ENCODE results near the gene SNCG.

Gene SNCG

GRCh38 chr10:86962136-86962980, 4.0 kb downstream of the SNCG start:
- Histone ChIP-seq H3K27ac (replicated peaks; ENCODE audit: low read length) (no peak overlapping the region), H2AFZ (ENCODE audit: low read length) (no peak overlapping the region), H2BK15ac (ENCODE audit: low read length) (peak overlapping the region; percentile 83), H3K23ac (ENCODE audit: low read depth, low read length, poor library complexity) (peak overlapping the region; percentile 78), H3K36me3 (replicated peaks in 1 of 2; ENCODE audit: control insufficient read depth in 2 of 2, insufficient read depth in 2 of 2, low read length in 2 of 2) (no peaks in the 10 kb centered on the region), H3K4me2 (ENCODE audit: insufficient read depth, low read length, poor library complexity, severe bottlenecking) (no peak overlapping the region), H3K9me3 (replicated peaks in 1 of 2; ENCODE audit: control insufficient read depth in 2 of 2, insufficient read depth in 1 of 2, low read depth in 1 of 2, low read length in 2 of 2) (no peaks in the 10 kb centered on the region), H3K4ac (ENCODE audit: low read length) (no peak overlapping the region), H4K91ac (ENCODE audit: low read depth, low read length, poor library complexity) (no peak overlapping the region), H3K18ac (ENCODE audit: low read length) (peak overlapping the region; percentile 49), H4K8ac (ENCODE audit: low read depth, low read length) (no peak overlapping the region), H3K27me3 (ENCODE audit: control insufficient read depth in 3 of 3, insufficient read depth in 3 of 3, low read depth in 1 of 3, low read length in 3 of 3) (no peaks in the 10 kb centered on the region), H3K4me1 (ENCODE audit: control insufficient read depth in 2 of 2, insufficient read depth in 1 of 2, low read depth in 1 of 2, low read length in 2 of 2) (peaks cover 28 to 30% of the 10 kb centered on the region in 2 donors), H2AK5ac (ENCODE audit: low read depth, low read length) (peak overlapping the region; percentile 97), H2BK5ac (ENCODE audit: low read length) (peak overlapping the region; percentile 49), H3K4me3 (ENCODE audit: low read length in 2 of 2) (no peak overlapping the region), H2BK120ac (ENCODE audit: low read depth, low read length) (no peak overlapping the region), H3K79me1 (ENCODE audit: low read depth, low read length) (peaks cover 1% of the 10 kb centered on the region), H2BK12ac (ENCODE audit: low read length) (no peak overlapping the region), H3K14ac (ENCODE audit: low read length) (peak overlapping the region; percentile 72), H3K9ac (ENCODE audit: low read depth, low read length, poor library complexity) (no peak overlapping the region)
- no CpG with 5 or more reads among the region's 7 CpGs for WGBS, 2 donors (ENCODE audit: extremely low coverage in 2 of 2, insufficient read length in 2 of 2, insufficient replicate concordance in 1 of 2)
- no peak for DNase-seq (ENCODE audit: low spot score)

GRCh38 chr10:86962981-86963310, 4.5 kb downstream of the SNCG start:
- no CpG with 5 or more reads among the region's 7 CpGs for WGBS, 2 donors (ENCODE audit: extremely low coverage in 2 of 2, insufficient read length in 2 of 2, insufficient replicate concordance in 1 of 2)

GRCh38 chr10:86963341-86963919, 5.0 kb downstream of the SNCG start:
- no peak overlapping the region for H2BK15ac ChIP-seq (ENCODE audit: low read length)
- peak overlapping the region; percentile 92 for H2AK5ac ChIP-seq (ENCODE audit: low read depth, low read length)
- no peak overlapping the region for H2BK120ac ChIP-seq (ENCODE audit: low read depth, low read length)
- H3K9me3 ChIP-seq (replicated peaks in 1 of 2; ENCODE audit: control insufficient read depth in 2 of 2, insufficient read depth in 1 of 2, low read depth in 1 of 2, low read length in 2 of 2) = no peaks in the 10 kb centered on the region
- peaks cover 1% of the 10 kb centered on the region for H3K79me1 ChIP-seq (ENCODE audit: low read depth, low read length)
- no peak overlapping the region for H3K23ac ChIP-seq (ENCODE audit: low read depth, low read length, poor library complexity)
- no peak overlapping the region for H3K4ac ChIP-seq (ENCODE audit: low read length)
- no CpG with 5 or more reads among the region's 12 CpGs for WGBS, 2 donors (ENCODE audit: extremely low coverage in 2 of 2, insufficient read length in 2 of 2, insufficient replicate concordance in 1 of 2)
- H3K27ac ChIP-seq (replicated peaks; ENCODE audit: low read length) = no peak overlapping the region
- H3K4me1 ChIP-seq (ENCODE audit: control insufficient read depth in 2 of 2, insufficient read depth in 1 of 2, low read depth in 1 of 2, low read length in 2 of 2) = peaks cover 20 to 25% of the 10 kb centered on the region in 2 donors
- H3K18ac ChIP-seq (ENCODE audit: low read length) = peak overlapping the region; percentile 2
- no peak overlapping the region for H3K4me3 ChIP-seq (ENCODE audit: low read length in 2 of 2)
- H4K91ac ChIP-seq (ENCODE audit: low read depth, low read length, poor library complexity) = no peak overlapping the region
- no peak overlapping the region for H2BK12ac ChIP-seq (ENCODE audit: low read length)
- H2BK5ac ChIP-seq (ENCODE audit: low read length) = no peak overlapping the region
- H3K36me3 ChIP-seq (replicated peaks in 1 of 2; ENCODE audit: control insufficient read depth in 2 of 2, insufficient read depth in 2 of 2, low read length in 2 of 2) = no peaks in the 10 kb centered on the region
- no peak overlapping the region for H4K8ac ChIP-seq (ENCODE audit: low read depth, low read length)
- H2AFZ ChIP-seq (ENCODE audit: low read length) = no peak overlapping the region
- no peak overlapping the region for H3K4me2 ChIP-seq (ENCODE audit: insufficient read depth, low read length, poor library complexity, severe bottlenecking)
- H3K14ac ChIP-seq (ENCODE audit: low read length) = no peak overlapping the region
- no peaks in the 10 kb centered on the region for H3K27me3 ChIP-seq (ENCODE audit: control insufficient read depth in 3 of 3, insufficient read depth in 3 of 3, low read depth in 1 of 3, low read length in 3 of 3)
- DNase-seq (ENCODE audit: low spot score) = no peak
- no peak overlapping the region for H3K9ac ChIP-seq (ENCODE audit: low read depth, low read length, poor library complexity)

More at GRCh38 chr10:86962981-86963310, 4.5 kb downstream of the SNCG start:
- H3K4me2 ChIP-seq (ENCODE audit: insufficient read depth, low read length, poor library complexity, severe bottlenecking) = no peak overlapping the region
- no peaks in the 10 kb centered on the region for H3K36me3 ChIP-seq (replicated peaks in 1 of 2; ENCODE audit: control insufficient read depth in 2 of 2, insufficient read depth in 2 of 2, low read length in 2 of 2)
- no peak overlapping the region for H2BK12ac ChIP-seq (ENCODE audit: low read length)
- H3K4me1 ChIP-seq (ENCODE audit: control insufficient read depth in 2 of 2, insufficient read depth in 1 of 2, low read depth in 1 of 2, low read length in 2 of 2) = peaks cover 23 to 27% of the 10 kb centered on the region in 2 donors
- peak overlapping the region; percentile 92 for H2AK5ac ChIP-seq (ENCODE audit: low read depth, low read length)
- H3K79me1 ChIP-seq (ENCODE audit: low read depth, low read length) = peaks cover 1% of the 10 kb centered on the region
- H2AFZ ChIP-seq (ENCODE audit: low read length) = no peak overlapping the region
- no peak for DNase-seq (ENCODE audit: low spot score)
- no peak overlapping the region for H3K9ac ChIP-seq (ENCODE audit: low read depth, low read length, poor library complexity)
- no peak overlapping the region for H3K23ac ChIP-seq (ENCODE audit: low read depth, low read length, poor library complexity)
- no peak overlapping the region for H3K27ac ChIP-seq (replicated peaks; ENCODE audit: low read length)
- H3K9me3 ChIP-seq (replicated peaks in 1 of 2; ENCODE audit: control insufficient read depth in 2 of 2, insufficient read depth in 1 of 2, low read depth in 1 of 2, low read length in 2 of 2) = no peaks in the 10 kb centered on the region
- H2BK15ac ChIP-seq (ENCODE audit: low read length) = no peak overlapping the region
- no peak overlapping the region for H3K14ac ChIP-seq (ENCODE audit: low read length)
- H3K18ac ChIP-seq (ENCODE audit: low read length) = peak overlapping the region; percentile 44
- no peak overlapping the region for H4K91ac ChIP-seq (ENCODE audit: low read depth, low read length, poor library complexity)
- H3K27me3 ChIP-seq (ENCODE audit: control insufficient read depth in 3 of 3, insufficient read depth in 3 of 3, low read depth in 1 of 3, low read length in 3 of 3) = no peaks in the 10 kb centered on the region
- no peak overlapping the region for H2BK120ac ChIP-seq (ENCODE audit: low read depth, low read length)
- H3K4me3 ChIP-seq (ENCODE audit: low read length in 2 of 2) = no peak overlapping the region
- no peak overlapping the region for H3K4ac ChIP-seq (ENCODE audit: low read length)
- no peak overlapping the region for H2BK5ac ChIP-seq (ENCODE audit: low read length)
- no peak overlapping the region for H4K8ac ChIP-seq (ENCODE audit: low read depth, low read length)

- Histone ChIP-seq H3K9me3 (replicated peaks in 1 of 2; ENCODE audit: control insufficient read depth in 2 of 2, insufficient read depth in 1 of 2, low read depth in 1 of 2, low read length in 2 of 2) (no peaks in the 10 kb centered on the region), H3K14ac (ENCODE audit: low read length) (peak overlapping the region; percentile 14), H4K91ac (ENCODE audit: low read depth, low read length, poor library complexity) (peak overlapping the region; percentile 77)
These were observed 5.9 kb downstream of the SNCG start for GRCh38 chr10:86964061-86964846.

More at GRCh38 chr10:86964061-86964846, 5.9 kb downstream of the SNCG start:
- Histone ChIP-seq H2BK15ac (ENCODE audit: low read length) (peak overlapping the region; percentile 69), H2BK120ac (ENCODE audit: low read depth, low read length) (no peak overlapping the region), H3K27me3 (ENCODE audit: control insufficient read depth in 3 of 3, insufficient read depth in 3 of 3, low read depth in 1 of 3, low read length in 3 of 3) (no peaks in the 10 kb centered on the region), H3K4me3 (ENCODE audit: low read length in 2 of 2) (no peak overlapping the region), H4K8ac (ENCODE audit: low read depth, low read length) (no peak overlapping the region), H3K27ac (replicated peaks; ENCODE audit: low read length) (no peak overlapping the region), H3K18ac (ENCODE audit: low read length) (peak overlapping the region; percentile 84), H3K4me1 (ENCODE audit: control insufficient read depth in 2 of 2, insufficient read depth in 1 of 2, low read depth in 1 of 2, low read length in 2 of 2) (peaks cover 13 to 20% of the 10 kb centered on the region in 2 donors), H3K36me3 (replicated peaks in 1 of 2; ENCODE audit: control insufficient read depth in 2 of 2, insufficient read depth in 2 of 2, low read length in 2 of 2) (no peaks in the 10 kb centered on the region), H3K9ac (ENCODE audit: low read depth, low read length, poor library complexity) (peak overlapping the region; percentile 47), H2BK5ac (ENCODE audit: low read length) (no peak overlapping the region), H3K4ac (ENCODE audit: low read length) (no peak overlapping the region), H3K79me1 (ENCODE audit: low read depth, low read length) (peaks cover 1% of the 10 kb centered on the region), H2BK12ac (ENCODE audit: low read length) (peak overlapping the region; percentile 80), H2AK5ac (ENCODE audit: low read depth, low read length) (peak overlapping the region; percentile 90), H2AFZ (ENCODE audit: low read length) (no peak overlapping the region), H3K4me2 (ENCODE audit: insufficient read depth, low read length, poor library complexity, severe bottlenecking) (no peak overlapping the region), H3K23ac (ENCODE audit: low read depth, low read length, poor library complexity) (peak overlapping the region; percentile 9)
- WGBS, 2 donors (ENCODE audit: extremely low coverage in 2 of 2, insufficient read length in 2 of 2, insufficient replicate concordance in 1 of 2) = no CpG with 5 or more reads among the region's 13 CpGs
- DNase-seq (ENCODE audit: low spot score) = no peak

All from neuronal stem cell (in vitro differentiated cells).